Stimulated activated effector memory CD8-positive, alpha-beta T cell treated with anti-CD3 and anti-CD28 coated beads, Interleukin-12 subunit alpha, Interleukin-12 subunit beta, amount 100 ng/mL, for 72 hours (primary cell): Measurements from ENCODE around the gene MRFAP1.

ENCODE experiments used
- ATAC-seq: fragments of 150-1000 bp; cut with Tn5 transposase; 2 replicates; pipeline ENCODE4 v1.10.0; 2021
- DNase-seq, 2 donors: peaks; one replicate each; pipeline ENCODE4 v3.0.0; 2021 to 2022; ENCODE audit warnings: low spot score in 2 of 2
- H3K27ac Mint-ChIP-seq: one replicate; pipeline ENCODE4 v1.8.0; 2022; ENCODE audit warnings: mild to moderate bottlenecking, mixed read lengths
- H3K36me3 Mint-ChIP-seq: one replicate; pipeline ENCODE4 v1.8.0; 2022; ENCODE audit warnings: mild to moderate bottlenecking, mixed read lengths
- H3K4me1 Mint-ChIP-seq: one replicate; pipeline ENCODE4 v1.8.0; 2022; ENCODE audit warnings: mixed read lengths
- H3K4me3 Mint-ChIP-seq: one replicate; pipeline ENCODE4 v1.8.0; 2022; ENCODE audit warnings: mild to moderate bottlenecking, mixed read lengths
- H3K9me3 Mint-ChIP-seq: one replicate; pipeline ENCODE4 v1.8.0; 2022; ENCODE audit warnings: mixed read lengths

MRFAP1 gene

DNA sequence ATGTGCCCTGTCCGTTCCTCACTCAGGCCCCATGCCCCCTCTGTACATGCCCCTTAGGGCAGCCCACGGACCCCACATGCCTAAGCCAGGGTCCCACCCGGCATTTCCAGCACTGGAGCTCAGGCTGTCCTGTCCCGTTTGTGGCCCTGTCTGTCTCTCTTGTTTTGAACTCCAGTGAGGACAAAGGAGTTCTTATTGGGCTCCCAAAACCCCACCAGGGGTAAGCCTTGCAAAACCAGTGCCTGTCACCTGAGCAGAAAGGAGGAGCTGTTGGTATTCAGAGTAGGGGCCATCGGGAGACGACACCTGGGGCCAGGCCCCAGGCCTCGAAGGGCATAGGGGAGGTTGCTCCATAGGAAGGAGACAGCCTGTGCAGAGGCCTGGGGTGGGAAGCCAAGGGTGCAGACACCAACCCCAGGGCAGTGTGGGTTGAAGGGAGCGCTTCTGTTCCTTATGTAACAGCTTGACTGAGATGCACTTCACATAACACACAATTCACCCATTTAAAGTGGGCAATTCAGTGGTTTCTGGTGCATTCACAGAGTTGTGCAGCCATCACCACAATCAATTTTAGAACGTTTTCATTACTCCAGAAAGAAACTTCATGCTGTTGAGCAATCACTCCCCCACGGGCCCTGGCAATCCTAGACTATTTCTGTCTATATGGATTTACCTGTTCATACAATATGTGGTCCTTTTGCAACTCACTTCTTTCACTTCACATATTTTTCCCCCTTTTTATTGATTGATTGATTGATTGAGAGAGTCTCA, 33.8 kb upstream of the MRFAP1 start:
- no peak overlapping the region for H3K4me3 Mint-ChIP-seq
- H3K36me3 Mint-ChIP-seq = peaks cover 69% of the 10 kb centered on the region
- peaks cover 10% of the 10 kb centered on the region for H3K9me3 Mint-ChIP-seq
- no peak for ATAC-seq
- H3K27ac Mint-ChIP-seq = peak overlapping the region; percentile 60
- H3K4me1 Mint-ChIP-seq = peaks cover 19% of the 10 kb centered on the region
- no peak for DNase-seq

DNA sequence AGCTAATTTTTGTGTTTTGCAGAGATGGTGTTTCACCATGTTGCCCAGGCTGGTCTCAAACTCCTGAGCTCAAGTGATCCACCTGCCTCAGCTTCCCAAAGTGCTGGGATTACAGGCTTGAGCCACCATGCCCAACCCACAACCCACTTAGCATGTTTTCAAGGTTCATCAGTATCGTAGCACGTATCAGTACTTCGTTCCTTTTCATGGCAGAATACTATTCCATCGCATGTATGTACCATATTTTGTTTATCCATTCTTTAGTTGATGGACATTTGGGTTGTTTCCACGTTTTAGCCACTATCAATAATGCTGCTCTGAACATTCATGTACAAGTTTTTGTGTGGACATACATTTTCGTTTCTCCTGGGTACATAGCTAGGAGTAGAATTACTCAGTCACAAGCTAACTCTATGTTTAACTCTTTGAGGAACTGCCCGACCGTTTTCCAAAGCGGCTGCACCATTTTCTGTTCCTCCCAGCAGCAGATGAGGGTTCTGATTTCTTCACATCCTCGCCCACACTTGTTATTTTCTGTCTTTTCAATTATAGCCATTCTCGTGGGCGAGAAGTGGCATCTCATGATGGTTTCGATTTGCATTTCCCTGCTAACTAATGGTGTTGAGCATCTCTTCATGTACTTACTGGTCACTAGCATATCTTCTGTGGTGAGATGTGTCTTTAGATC, 33.0 kb upstream of the MRFAP1 start:
- peak overlapping the region; percentile 33 for H3K4me3 Mint-ChIP-seq
- peak overlapping the region; percentile 51 for H3K27ac Mint-ChIP-seq
- H3K4me1 Mint-ChIP-seq = peaks cover 19% of the 10 kb centered on the region
- H3K36me3 Mint-ChIP-seq = peaks cover 69% of the 10 kb centered on the region
- DNase-seq (no peak), ATAC-seq (no peak)
- peaks cover 10% of the 10 kb centered on the region for H3K9me3 Mint-ChIP-seq

DNA sequence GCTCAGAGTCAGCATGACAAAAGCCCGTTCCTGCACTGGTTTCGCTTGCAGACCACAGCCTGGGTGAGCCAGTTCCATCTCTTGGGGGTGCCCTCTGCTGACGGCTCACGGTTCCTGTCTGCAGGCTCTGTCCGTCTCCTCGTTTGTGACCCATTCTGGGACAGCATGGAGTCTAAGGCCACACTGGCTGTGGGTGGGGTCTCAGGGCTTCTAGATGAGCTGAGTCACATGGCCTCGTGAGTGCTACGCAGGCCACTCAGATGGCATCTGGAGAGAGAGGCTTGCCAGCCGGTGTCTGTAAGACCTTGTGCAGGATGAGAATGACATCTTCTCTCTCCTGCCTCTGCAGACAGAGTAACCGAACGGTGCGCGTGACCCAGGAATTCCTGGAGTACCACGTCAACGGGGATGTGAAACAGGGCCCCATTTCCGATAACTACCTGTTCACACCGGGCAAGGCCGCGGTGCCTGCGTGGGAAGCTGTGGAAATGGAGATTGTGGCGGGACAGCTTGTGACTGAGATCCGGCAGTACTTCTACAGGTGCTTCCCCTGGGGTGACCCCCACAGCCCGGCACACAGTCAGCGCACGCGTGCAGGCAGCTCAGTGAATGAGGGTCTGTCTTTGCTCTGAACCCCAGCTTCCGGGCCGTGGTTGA, 31.6 kb upstream of the MRFAP1 start:
- Mint-ChIP-seq H3K9me3 (peaks cover 7% of the 10 kb centered on the region), H3K27ac (peak overlapping the region; percentile 54), H3K4me1 (peaks cover 19% of the 10 kb centered on the region), H3K4me3 (peak overlapping the region; percentile 33), H3K36me3 (peaks cover 58% of the 10 kb centered on the region)
- ATAC-seq = peak; percentile 89
- DNase-seq = peak in 1 of 2 donors; percentile 59

DNA sequence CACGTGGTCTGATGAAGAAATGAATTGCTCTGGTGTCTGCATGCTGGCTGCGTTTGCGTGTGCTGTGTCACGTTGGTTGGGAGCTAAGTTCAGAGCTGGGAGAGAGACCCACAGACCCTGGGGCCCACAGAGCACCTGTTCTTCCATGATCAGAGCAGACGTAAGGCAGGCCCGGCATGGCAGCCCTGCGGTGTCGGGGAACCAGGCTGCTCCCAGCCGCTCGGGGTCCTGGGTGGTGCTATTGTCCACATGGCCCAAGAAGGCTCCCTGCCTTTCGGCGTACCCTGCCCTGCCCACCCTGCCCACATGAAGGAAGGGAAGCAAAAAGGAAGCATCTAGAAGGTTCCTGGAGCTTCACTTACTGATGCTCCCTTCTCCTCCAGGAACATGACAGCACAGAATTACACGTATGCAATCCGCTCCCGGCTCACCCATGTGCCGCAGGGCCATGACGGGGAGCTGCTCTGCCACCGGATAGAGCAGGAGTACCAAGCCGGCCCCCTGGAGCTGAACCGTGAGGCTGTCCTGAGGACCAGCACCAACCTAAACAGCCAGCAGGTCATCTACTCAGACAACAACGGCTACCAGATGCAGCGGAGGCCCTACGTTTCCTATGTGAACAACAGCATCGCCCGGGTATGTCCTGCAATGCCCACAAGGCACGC, 30.9 kb upstream of the MRFAP1 start:
- Mint-ChIP-seq H3K9me3 (peaks cover 2% of the 10 kb centered on the region), H3K36me3 (peaks cover 53% of the 10 kb centered on the region), H3K4me3 (peak overlapping the region; percentile 33), H3K4me1 (peaks cover 19% of the 10 kb centered on the region), H3K27ac (peak overlapping the region; percentile 54)
- DNase-seq (no peak), ATAC-seq (no peak)

DNA sequence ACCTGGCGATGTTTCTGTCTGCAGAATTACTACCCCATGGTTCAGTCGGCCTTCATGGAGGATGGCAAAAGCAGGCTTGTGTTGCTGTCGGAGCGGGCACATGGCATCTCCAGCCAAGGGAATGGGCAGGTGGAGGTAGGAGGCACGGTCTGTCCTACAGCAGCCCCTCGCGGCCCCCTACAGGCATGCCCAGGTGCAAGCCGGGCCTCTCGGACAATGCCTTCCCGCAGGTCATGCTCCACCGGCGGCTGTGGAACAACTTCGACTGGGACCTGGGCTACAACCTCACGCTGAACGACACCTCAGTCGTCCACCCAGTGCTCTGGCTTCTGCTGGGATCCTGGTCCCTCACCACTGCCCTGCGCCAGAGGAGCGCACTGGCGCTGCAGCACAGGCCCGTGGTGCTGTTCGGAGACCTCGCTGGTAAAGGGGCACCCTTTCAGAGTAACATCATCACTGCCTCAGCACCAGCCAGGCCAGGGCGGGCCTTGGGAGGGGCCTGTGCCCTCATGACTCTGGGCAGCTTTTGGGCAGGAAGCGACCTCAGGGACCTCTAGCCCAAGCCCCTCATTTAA, 29.5 kb upstream of the MRFAP1 start:
- peaks cover 19% of the 10 kb centered on the region for H3K4me1 Mint-ChIP-seq
- peaks cover 53% of the 10 kb centered on the region for H3K36me3 Mint-ChIP-seq

DNA sequence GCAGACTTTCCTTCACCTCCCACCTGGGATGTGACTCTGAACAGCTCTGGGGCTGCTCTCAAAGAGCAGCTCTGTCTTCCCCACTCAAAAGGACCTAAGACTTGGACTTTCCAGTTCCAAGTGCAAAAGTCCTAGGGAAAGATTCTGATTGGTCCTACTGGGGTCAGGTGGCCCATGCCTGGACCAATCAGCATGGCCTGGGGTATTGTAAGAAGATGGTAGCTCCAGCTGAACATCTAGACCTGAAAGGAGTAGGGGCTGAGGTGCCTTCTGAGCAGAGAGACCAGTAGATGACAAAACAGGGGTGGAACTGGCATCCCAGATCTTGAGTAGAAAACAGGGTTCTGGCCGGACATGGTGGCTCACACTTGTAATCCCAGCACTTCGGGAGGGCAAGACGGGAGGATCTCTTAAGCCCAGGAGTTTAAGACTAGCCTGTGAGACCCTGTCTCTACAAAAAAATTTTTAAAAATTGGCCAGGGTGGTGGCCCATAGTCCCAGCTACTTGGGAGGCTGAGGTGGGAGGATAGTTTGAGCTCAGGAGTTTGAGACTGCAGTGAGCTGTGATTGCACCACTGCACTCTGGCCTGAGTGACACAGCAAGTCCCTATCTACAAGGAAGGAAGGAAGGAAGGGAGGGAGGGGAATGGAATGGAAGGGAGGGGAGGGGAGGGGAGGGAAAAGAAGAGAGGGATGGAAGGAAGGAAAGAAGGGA, 27.4 kb upstream of the MRFAP1 start:
- peak overlapping the region; percentile 89 for H3K27ac Mint-ChIP-seq
- H3K4me3 Mint-ChIP-seq = no peak overlapping the region
- H3K4me1 Mint-ChIP-seq = peaks cover 13% of the 10 kb centered on the region
- DNase-seq (no peak), ATAC-seq (no peak)
- no peaks in the 10 kb centered on the region for H3K9me3 Mint-ChIP-seq
- H3K36me3 Mint-ChIP-seq = peaks cover 57% of the 10 kb centered on the region

More for the DNA sequence above, 29.5 kb upstream of the MRFAP1 start:
- Mint-ChIP-seq H3K27ac (no peak overlapping the region), H3K9me3 (no peaks in the 10 kb centered on the region), H3K4me3 (no peak overlapping the region)
- ATAC-seq (no peak), DNase-seq (no peak)

DNA sequence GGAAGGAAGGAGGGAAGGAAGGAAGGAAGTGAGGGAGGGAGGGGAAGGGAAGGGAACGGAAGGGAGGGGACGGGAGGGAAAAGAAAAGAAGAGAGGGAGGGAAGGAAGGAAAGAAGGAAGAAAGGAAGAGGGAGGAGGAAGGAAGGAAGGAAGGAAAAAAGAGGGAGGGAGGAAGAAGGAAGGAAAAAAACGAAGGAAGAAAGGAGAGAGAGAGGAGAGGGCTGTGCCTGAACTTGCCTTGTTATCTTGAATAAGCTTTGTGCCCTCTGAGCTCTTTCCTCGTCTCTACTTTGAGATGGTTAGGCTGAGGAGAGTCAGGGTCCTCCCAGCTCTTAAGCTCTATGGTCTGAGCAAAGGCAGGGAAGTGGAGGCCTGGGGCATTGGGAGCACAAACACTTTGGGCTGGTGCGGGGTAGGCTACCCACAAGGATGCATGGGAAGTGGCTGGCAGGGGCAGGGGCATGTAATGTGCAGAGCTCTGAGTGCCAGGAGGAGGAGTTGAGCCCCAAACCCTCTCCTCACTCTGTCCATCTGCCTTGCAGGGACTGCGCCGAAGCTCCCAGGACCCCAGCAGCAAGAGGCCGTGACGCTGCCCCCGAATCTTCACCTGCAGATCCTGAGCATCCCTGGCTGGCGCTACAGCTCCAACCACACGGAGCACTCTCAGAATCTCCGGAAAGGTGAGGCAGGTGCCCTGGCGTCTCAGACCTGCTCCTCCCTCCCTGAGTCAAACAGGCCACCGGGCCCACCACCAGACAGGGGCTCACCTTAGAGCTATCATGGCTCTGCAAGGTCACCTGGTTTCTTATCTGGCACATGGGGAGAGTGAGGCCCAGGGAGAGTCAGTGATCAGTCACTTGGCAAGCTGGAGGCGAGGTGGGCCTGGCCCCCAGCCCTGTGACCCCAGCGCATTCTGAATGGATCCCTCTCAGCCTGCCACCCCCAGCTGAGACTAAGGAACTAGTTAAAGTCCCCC, 26.5 kb upstream of the MRFAP1 start:
- DNase-seq = no peak
- ATAC-seq = no peak
- no peaks in the 10 kb centered on the region for H3K9me3 Mint-ChIP-seq
- peak overlapping the region; percentile 89 for H3K27ac Mint-ChIP-seq
- no peak overlapping the region for H3K4me3 Mint-ChIP-seq
- H3K4me1 Mint-ChIP-seq = peaks cover 5% of the 10 kb centered on the region
- H3K36me3 Mint-ChIP-seq = peaks cover 65% of the 10 kb centered on the region

DNA sequence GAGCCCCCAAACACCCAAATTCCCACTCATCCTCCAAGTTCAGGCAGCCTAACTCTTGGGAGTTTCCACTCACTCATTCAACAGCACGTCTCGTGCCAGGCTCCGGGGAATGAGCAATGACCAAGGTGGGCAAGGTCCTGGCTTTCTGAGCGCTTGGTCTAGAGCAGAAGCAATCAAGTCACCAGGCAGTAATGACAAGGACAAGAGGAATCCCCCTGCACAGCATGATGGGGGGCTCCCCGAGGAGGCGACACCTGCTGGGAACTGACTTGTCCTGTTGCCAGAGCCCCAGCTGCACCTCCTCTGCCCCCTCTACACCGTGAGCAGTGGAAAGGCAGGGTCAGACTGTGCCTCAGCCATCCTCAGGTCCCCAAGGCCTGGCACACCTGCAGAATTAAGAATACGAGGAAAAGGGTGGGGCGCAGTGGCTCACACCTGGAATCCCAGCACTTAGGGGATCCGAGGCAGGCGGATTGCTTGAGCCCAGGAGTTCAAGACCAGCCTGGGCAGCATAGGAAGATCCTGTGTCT, 25.7 kb upstream of the MRFAP1 start:
- Mint-ChIP-seq H3K9me3 (no peaks in the 10 kb centered on the region), H3K36me3 (peaks cover 64% of the 10 kb centered on the region), H3K4me3 (no peak overlapping the region), H3K4me1 (no peaks in the 10 kb centered on the region), H3K27ac (no peak overlapping the region)
- ATAC-seq = no peak
- no peak for DNase-seq

DNA sequence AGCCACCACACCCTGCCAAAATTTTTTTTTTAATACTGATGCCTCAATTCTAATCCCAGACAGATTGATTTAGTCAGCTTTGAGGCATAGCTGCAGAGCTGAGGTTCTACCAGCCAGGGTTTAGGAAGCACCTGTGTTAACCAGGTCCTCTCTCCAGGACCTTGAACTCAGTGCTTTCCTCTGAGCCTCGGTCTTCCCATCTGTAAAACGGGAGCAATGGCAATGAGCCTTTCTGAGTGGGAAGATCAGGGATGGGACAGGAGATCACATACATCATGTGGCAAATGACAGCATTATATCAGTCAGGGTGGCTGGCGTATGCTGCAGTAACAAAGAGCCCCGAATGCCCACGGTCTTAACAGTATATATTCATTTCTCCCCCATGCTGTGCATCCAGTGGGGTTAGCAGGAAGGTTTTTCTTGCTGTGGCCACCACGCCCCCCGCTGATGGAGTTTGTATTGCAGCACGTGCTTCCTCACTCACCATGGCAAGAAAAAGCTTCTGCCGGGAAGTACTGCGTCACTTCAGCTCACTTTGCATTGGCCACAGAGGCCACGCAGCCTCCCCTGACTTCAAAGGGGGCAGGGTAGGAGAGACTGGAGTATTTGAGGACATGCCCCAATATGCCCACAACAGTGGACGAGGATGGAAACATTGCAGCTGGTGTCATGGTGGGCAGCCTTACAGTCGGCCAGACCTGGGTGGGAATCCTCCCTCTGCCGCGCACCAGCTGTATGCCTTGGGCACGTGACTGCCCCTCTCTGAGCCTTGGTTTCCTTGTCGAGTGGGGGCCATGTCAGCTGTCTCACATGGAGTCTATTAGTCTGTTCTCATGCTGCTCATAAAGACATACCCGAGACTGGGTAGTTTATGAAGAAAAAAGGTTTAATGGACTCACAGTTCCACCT, 24.1 kb upstream of the MRFAP1 start:
- no peaks in the 10 kb centered on the region for H3K4me1 Mint-ChIP-seq
- no peak overlapping the region for H3K27ac Mint-ChIP-seq
- no peak overlapping the region for H3K4me3 Mint-ChIP-seq
- H3K36me3 Mint-ChIP-seq = peaks cover 49% of the 10 kb centered on the region
- no peak for DNase-seq
- ATAC-seq = no peak
- no peaks in the 10 kb centered on the region for H3K9me3 Mint-ChIP-seq

DNA sequence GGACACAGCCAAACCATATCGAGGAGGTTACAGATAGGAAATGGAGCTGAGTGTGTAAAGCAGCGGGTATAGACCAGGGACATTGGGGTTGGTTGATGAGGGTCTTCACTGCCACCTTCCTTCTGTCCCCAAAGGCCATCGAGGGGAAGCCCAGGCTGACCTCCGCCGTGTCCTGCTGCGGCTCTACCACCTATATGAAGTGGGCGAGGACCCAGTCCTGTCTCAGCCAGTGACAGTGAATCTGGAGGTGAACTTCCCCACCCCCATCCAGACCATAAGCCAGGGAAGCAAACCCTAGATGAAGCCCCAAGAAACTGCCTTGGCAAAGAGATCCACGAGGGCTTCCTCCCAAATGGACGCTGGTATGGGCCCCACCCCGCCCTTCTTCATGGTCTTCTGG, 23.2 kb upstream of the MRFAP1 start:
- Mint-ChIP-seq H3K4me3 (no peak overlapping the region), H3K27ac (no peak overlapping the region), H3K9me3 (no peaks in the 10 kb centered on the region), H3K4me1 (no peaks in the 10 kb centered on the region), H3K36me3 (peaks cover 47% of the 10 kb centered on the region)
- ATAC-seq = no peak
- DNase-seq = no peak

DNA sequence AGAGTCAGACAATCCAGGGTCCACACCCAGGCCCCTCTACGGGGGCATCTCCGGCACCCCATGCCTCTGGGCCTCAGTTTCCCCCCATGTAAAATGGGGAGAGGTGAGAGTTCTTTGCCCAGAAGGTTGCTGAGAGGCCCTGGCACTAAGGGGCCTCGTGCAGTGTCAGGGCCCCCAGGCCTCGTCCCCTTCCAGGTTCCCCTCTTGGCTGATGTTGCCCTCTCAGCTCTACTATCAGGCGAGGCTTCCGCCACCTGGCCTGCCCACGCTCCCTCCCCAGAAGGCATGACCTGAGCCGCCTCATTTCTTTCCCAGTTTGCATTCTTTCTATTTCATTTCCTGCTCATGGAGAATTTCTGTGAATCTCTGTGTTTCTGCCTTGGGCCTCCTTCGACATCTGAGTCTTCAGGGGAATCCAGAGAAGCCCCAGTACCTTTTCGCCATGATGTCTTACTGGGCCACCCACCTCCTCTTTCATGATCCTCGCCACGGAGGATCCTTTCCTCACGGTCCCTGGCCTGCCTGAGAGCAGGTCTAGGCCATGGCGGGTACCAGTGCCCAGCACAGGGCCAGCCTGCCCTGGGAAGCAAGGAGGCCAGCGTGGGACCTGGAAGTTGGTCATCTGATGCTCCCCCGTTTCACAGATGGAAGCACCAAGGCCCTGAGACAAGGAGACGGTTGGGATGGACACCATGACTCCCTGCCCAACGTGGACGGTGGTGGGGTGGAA, 21.9 kb upstream of the MRFAP1 start:
- DNase-seq (no peak), ATAC-seq (no peak)
- peaks cover 47% of the 10 kb centered on the region for H3K36me3 Mint-ChIP-seq
- H3K4me3 Mint-ChIP-seq = no peak overlapping the region
- peak overlapping the region; percentile 33 for H3K27ac Mint-ChIP-seq
- no peaks in the 10 kb centered on the region for H3K9me3 Mint-ChIP-seq
- no peaks in the 10 kb centered on the region for H3K4me1 Mint-ChIP-seq

DNA sequence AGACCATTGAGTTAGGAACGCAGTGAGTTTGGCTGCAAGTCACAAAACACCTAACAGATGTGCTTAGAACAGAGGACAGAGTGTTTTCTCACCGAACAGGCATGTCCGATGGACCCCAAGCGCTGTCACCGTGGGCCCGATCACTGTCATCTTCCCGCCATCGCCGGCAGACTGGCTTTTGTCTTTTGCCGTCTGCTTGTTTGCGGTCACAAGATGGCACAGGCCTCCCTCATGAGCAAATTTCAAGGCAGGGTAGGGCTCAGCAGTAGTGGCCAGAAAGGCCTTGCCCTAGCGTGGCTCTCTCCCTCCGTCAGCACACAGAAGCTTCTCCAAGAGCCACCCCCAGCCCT, 21.4 kb upstream of the MRFAP1 start:
- ATAC-seq (no peak), DNase-seq (no peak)
- H3K4me1 Mint-ChIP-seq = no peaks in the 10 kb centered on the region
- no peak overlapping the region for H3K27ac Mint-ChIP-seq
- no peak overlapping the region for H3K4me3 Mint-ChIP-seq
- no peaks in the 10 kb centered on the region for H3K9me3 Mint-ChIP-seq
- H3K36me3 Mint-ChIP-seq = peaks cover 47% of the 10 kb centered on the region
